Measurements from ENCODE around the gene ZC3H4.

GRCh38 chr19:47099576-47100050 lies 14.0 kb downstream of the ZC3H4 start:
- TF ChIP-seq, protein P1, sequence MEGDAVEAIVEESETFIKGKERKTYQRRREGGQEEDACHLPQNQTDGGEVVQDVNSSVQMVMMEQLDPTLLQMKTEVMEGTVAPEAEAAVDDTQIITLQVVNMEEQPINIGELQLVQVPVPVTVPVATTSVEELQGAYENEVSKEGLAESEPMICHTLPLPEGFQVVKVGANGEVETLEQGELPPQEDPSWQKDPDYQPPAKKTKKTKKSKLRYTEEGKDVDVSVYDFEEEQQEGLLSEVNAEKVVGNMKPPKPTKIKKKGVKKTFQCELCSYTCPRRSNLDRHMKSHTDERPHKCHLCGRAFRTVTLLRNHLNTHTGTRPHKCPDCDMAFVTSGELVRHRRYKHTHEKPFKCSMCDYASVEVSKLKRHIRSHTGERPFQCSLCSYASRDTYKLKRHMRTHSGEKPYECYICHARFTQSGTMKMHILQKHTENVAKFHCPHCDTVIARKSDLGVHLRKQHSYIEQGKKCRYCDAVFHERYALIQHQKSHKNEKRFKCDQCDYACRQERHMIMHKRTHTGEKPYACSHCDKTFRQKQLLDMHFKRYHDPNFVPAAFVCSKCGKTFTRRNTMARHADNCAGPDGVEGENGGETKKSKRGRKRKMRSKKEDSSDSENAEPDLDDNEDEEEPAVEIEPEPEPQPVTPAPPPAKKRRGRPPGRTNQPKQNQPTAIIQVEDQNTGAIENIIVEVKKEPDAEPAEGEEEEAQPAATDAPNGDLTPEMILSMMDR (conservative IDR thresholded peaks at IDR 0.05; ENCODE audit: low read depth, low read length): no peak
- TF ChIP-seq EZH2 (IDR thresholded peaks at IDR 0.05; ENCODE audit: borderline replicate concordance, low read depth, low read length, poor library complexity, severe bottlenecking): no peak

Data from A673 (cell line).